H1 (cell line): Measurements from ENCODE around the gene SMARCA4. TPM values are rescaled to one million over a fixed set of nuclear protein-coding genes. Genes with fewer than 3 reads are reported as not detected.

Experiments
- POU5F1 ChIP-seq: IDR thresholded peaks from 2 replicates; pipeline ENCODE4 v1.6.1; 2011; ENCODE audit warnings: low read depth, mild to moderate bottlenecking, low read length, moderate library complexity
- polyA plus RNA-seq, 7 experiments: library from polyadenylated mRNA; depleted of rRNA in 3 of 7; stranded (reverse) in 5 of 7; unstranded in 2 of 7; fragments of >200 nt in 5 of 7; fragments of 200-250 nt in 2 of 7; gene quantifications; 1 replicate in 5 of 7; 2 replicates in 1 of 7; 4 replicates in 1 of 7; pipeline versions ENCODE4 v1.2.1 to v1.2.3, GENCODE V29; 2011 to 2013; ENCODE audit warnings: missing spikeins in 2 of 7, mixed read lengths in 2 of 7
- total RNA-seq: library from RNA; stranded (reverse); fragmentation: NEBNext Ultra II Directional; extraction: Animal tissue kit (Norgen Biotek cat#: 25700); gene quantifications from 2 replicates; pipeline ENCODE4 v1.2.1, GENCODE V29; 2021

SMARCA4 gene
- total and polyA plus RNA-seq, 2 of the 8 experiments (the other 6 are each of a cell fraction or from before 2014, with no cell fraction given) = 86.4 to 263 TPM

- TF ChIP-seq POU5F1 = no peak
- TF ChIP-seq, all 59 proteins: peak for 0
Observed at GRCh38 chr19:11101057-11101456, 140.2 kb downstream of the SMARCA4 start (continued).
